ENCODE measurements around the gene CERK. TPM values are rescaled to one million over a fixed set of nuclear protein-coding genes. Genes with fewer than 3 reads are reported as not detected.

Gene CERK
- polyA plus RNA-seq, 3 donors from 2014 or later: 31.1 to 59.4 (median 38.9) TPM

- Mint-ChIP-seq H3K27me3 (ENCODE audit: low read depth in 3 of 3) (peaks cover 0 to 2% (median 0%) of the 10 kb centered on the region in 3 donors), H3K36me3 (peaks cover 0 to 8% (median 4%) of the 10 kb centered on the region in 3 donors), H3K9me3 (no peaks in the 10 kb centered on the region), H3K4me1 (no peaks in the 10 kb centered on the region), H3K27ac (no peak overlapping the region), H3K4me3 (no peak overlapping the region)
- DNase-seq: no peak
Observed at GRCh38 chr22:46668116-46668515, 69.9 kb downstream of the CERK start.

GRCh38 chr22:46667245-46667623 is 70.8 kb downstream of the CERK start:
- no peak overlapping the region for H3K27ac Mint-ChIP-seq
- H3K4me1 Mint-ChIP-seq: no peaks in the 10 kb centered on the region
- no peak overlapping the region for H3K4me3 Mint-ChIP-seq
- H3K36me3 Mint-ChIP-seq: peaks cover 0 to 8% (median 4%) of the 10 kb centered on the region in 3 donors
- no peaks in the 10 kb centered on the region for H3K9me3 Mint-ChIP-seq
- peaks cover 0 to 2% (median 0%) of the 10 kb centered on the region in 3 donors for H3K27me3 Mint-ChIP-seq (ENCODE audit: low read depth in 3 of 3)
- DNase-seq: no peak

DNA sequence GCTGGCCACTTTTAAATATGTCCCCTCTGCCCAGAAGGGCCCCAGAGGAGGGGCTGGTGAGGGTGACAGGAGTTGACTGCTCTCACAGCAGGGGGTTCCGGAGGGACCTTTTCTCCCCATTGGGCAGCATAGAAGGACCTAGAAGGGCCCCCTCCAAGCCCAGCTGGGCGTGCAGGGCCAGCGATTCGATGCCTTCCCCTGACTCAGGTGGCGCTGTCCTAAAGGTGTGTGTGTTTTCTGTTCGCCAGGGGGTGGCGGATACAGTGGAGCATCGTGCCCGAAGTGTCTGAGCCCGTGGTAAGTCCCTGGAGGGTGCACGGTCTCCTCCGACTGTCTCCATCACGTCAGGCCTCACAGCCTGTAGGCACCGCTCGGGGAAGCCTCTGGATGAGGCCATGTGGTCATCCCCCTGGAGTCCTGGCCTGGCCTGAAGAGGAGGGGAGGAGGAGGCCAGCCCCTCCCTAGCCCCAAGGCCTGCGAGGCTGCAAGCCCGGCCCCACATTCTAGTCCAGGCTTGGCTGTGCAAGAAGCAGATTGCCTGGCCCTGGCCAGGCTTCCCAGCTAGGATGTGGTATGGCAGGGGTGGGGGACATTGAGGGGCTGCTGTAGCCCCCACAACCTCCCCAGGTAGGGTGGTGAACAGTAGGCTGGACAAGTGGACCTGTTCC is 71.3 kb downstream of the CERK start:
- H3K4me3 Mint-ChIP-seq: no peak overlapping the region

GRCh38 chr22:46665751-46666280 is 72.2 kb downstream of the CERK start:
- peaks cover 0 to 11% (median 7%) of the 10 kb centered on the region in 3 donors for H3K36me3 Mint-ChIP-seq
- no peaks in the 10 kb centered on the region for H3K9me3 Mint-ChIP-seq
- DNase-seq: no peak
- no peak overlapping the region for H3K4me3 Mint-ChIP-seq
- H3K4me1 Mint-ChIP-seq: peaks cover 0 to 4% of the 10 kb centered on the region in 2 donors
- H3K27ac Mint-ChIP-seq: no peak overlapping the region
- H3K27me3 Mint-ChIP-seq (ENCODE audit: low read depth in 3 of 3): peaks cover 0 to 2% (median 0%) of the 10 kb centered on the region in 3 donors

More for the DNA sequence above, 71.3 kb downstream of the CERK start:
- no peaks in the 10 kb centered on the region for H3K9me3 Mint-ChIP-seq
- peaks cover 0 to 8% (median 4%) of the 10 kb centered on the region in 3 donors for H3K36me3 Mint-ChIP-seq
- H3K27ac Mint-ChIP-seq: no peak overlapping the region
- H3K4me1 Mint-ChIP-seq: no peaks in the 10 kb centered on the region
- H3K27me3 Mint-ChIP-seq (ENCODE audit: low read depth in 3 of 3): peaks cover 0 to 2% (median 0%) of the 10 kb centered on the region in 3 donors
- DNase-seq: no peak

- Mint-ChIP-seq H3K36me3 (peaks cover 0 to 12% (median 8%) of the 10 kb centered on the region in 3 donors), H3K4me3 (no peak overlapping the region), H3K4me1 (peaks cover under 1 to 10% of the 10 kb centered on the region in 2 donors), H3K9me3 (no peaks in the 10 kb centered on the region), H3K27ac (no peak overlapping the region), H3K27me3 (ENCODE audit: low read depth in 3 of 3) (peaks cover 0 to 2% (median 0%) of the 10 kb centered on the region in 3 donors)
- DNase-seq: no peak
Observed at GRCh38 chr22:46665151-46665695, 72.8 kb downstream of the CERK start.

DNA sequence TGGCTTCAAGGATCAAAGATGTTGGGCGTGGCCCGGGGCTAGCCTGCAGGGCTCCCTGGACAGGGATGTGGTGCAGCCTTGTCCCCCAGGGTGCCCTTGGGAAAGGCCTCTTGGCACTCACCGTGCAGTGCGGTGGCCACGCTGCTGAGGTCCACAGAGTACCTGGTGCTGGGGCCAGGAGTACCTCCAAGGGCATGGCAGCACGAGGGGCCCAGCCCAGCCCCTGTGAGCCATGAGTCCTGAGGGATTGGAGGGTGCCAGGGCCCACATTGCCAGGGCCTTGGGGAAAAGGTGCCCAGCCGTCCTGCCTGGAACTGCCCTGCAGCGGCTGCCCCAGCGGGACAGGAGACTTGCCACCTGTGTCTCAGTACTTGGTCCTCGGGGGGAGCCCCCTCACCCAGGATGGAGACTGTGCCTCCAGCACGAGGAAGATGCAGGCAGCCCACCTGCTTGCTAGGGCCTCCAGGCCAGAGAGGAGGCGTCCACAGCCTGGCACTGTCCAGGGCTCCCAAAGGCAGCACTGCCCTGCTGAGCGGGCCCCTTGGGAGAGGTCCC is 73.7 kb downstream of the CERK start:
- peaks cover 0 to 2% (median 0%) of the 10 kb centered on the region in 3 donors for H3K27me3 Mint-ChIP-seq (ENCODE audit: low read depth in 3 of 3)
- H3K4me1 Mint-ChIP-seq: peaks cover 5 to 13% of the 10 kb centered on the region in 2 donors
- H3K4me3 Mint-ChIP-seq: no peak overlapping the region
- peaks cover 0 to 12% (median 8%) of the 10 kb centered on the region in 3 donors for H3K36me3 Mint-ChIP-seq
- no peak for DNase-seq
- H3K9me3 Mint-ChIP-seq: no peaks in the 10 kb centered on the region
- H3K27ac Mint-ChIP-seq: no peak overlapping the region

- Mint-ChIP-seq H3K9me3 (no peaks in the 10 kb centered on the region), H3K36me3 (peaks cover 0 to 8% (median 4%) of the 10 kb centered on the region in 3 donors), H3K4me3 (no peak overlapping the region), H3K4me1 (peaks cover 5 to 13% of the 10 kb centered on the region in 2 donors), H3K27me3 (ENCODE audit: low read depth in 3 of 3) (peaks cover 0 to 2% (median 0%) of the 10 kb centered on the region in 3 donors), H3K27ac (no peak overlapping the region)
- DNase-seq: no peak
Observed at GRCh38 chr22:46663436-46664100, 74.5 kb downstream of the CERK start.

DNA sequence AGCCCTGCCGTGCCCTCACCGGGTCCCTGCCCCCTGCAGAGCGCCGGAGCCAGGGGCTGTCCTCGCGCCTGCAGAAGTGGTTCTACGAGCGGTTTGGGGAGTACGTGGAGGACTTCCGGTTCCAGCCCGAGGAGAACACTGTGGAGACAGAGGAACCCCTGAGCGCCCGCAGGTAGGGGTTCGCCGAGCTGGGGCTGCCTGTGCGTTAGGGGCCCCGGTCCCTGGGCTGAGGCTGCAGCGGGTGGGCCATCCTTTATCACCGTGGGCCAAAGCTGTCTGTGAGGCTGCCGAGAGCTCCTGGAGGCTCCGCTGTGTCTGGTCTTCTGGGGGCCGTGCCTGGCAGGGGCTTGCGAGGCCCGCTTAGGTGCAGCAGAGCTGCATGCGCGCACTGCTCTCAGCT is 75.1 kb downstream of the CERK start:
- DNase-seq: no peak
- no peak overlapping the region for H3K27ac Mint-ChIP-seq

DNA sequence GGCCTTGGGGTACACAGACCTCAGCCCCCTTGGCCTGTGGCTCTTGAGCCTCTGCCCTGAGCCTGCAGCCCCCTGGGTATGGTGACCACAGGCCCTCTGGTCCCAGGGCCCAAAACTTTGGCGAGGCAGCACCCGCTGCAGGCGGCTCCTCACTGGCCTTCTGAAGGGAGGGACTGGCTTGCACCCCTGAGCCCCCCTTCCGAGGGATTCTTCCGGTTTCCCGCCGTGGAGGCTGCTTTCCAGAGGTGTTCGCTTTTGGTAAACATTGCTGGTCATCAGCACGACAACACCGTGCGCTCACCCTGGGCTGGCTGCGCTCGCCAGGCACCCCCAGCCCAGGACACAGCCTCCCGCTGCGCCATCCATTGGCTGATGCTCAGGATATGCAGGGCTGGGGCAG is 75.8 kb downstream of the CERK start:
- no peak overlapping the region for H3K27ac Mint-ChIP-seq

More for the DNA sequence above, 75.1 kb downstream of the CERK start:
- Mint-ChIP-seq H3K9me3 (no peaks in the 10 kb centered on the region), H3K27me3 (ENCODE audit: low read depth in 3 of 3) (peaks cover 0 to 2% (median 0%) of the 10 kb centered on the region in 3 donors), H3K4me1 (peaks cover 5 to 13% of the 10 kb centered on the region in 2 donors), H3K4me3 (no peak overlapping the region), H3K36me3 (peaks cover 0 to 8% (median 4%) of the 10 kb centered on the region in 3 donors)

GRCh38 chr22:46661221-46661851 is 76.7 kb downstream of the CERK start:
- Mint-ChIP-seq H3K27ac (peak overlapping the region in 2 of 6 donors; percentile 51 to 68), H3K4me1 (peaks cover 5 to 13% of the 10 kb centered on the region in 2 donors), H3K36me3 (peaks cover 0 to 8% (median 4%) of the 10 kb centered on the region in 3 donors), H3K27me3 (ENCODE audit: low read depth in 3 of 3) (peaks cover 0 to 2% (median 0%) of the 10 kb centered on the region in 3 donors), H3K4me3 (no peak overlapping the region), H3K9me3 (no peaks in the 10 kb centered on the region)
- no peak for DNase-seq

More for the DNA sequence above, 75.8 kb downstream of the CERK start:
- peaks cover 0 to 2% (median 0%) of the 10 kb centered on the region in 3 donors for H3K27me3 Mint-ChIP-seq (ENCODE audit: low read depth in 3 of 3)
- H3K4me3 Mint-ChIP-seq: no peak overlapping the region
- DNase-seq: no peak
- no peaks in the 10 kb centered on the region for H3K9me3 Mint-ChIP-seq
- peaks cover 5 to 13% of the 10 kb centered on the region in 2 donors for H3K4me1 Mint-ChIP-seq
- peaks cover 0 to 8% (median 4%) of the 10 kb centered on the region in 3 donors for H3K36me3 Mint-ChIP-seq

DNA sequence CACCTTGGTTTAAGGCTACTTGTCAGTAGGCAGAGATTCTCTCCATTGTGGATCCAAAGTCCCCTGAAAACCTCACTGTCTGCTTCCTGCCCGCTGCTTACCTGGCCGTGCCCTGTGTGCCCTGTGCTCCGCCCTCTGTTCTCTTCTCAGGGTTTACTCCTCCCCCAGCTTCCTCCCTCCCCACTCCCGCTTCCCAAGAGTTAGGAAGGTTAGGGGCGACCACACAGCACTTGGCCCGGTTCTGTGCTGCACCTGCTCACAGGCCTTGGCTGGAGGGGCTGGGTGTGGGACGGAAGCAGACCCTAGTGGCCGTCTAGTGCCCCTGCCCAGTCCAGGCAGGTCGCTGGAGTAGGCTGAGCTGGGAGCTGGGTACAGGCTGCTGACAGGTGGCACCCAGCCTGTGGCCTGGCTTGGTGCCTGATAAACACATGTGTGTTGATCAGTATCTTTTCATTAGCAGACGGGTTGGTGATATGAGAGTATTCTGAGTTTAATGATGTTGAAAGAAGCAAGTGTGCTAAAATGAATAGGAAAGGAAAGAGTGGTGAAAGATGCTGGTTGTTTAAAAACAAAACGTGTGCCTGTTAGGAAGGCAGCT is 77.3 kb downstream of the CERK start:
- H3K4me3 Mint-ChIP-seq: no peak overlapping the region
- H3K27me3 Mint-ChIP-seq (ENCODE audit: low read depth in 3 of 3): peaks cover 0 to 2% (median 0%) of the 10 kb centered on the region in 3 donors
- H3K27ac Mint-ChIP-seq: peak overlapping the region in 5 of 6 donors; percentile 44 to 68 (median 56)
- peaks cover 0 to 4% (median 4%) of the 10 kb centered on the region in 3 donors for H3K36me3 Mint-ChIP-seq
- H3K9me3 Mint-ChIP-seq: no peaks in the 10 kb centered on the region
- H3K4me1 Mint-ChIP-seq: peaks cover 5 to 13% of the 10 kb centered on the region in 2 donors
- no peak for DNase-seq

- peak overlapping the region in 1 of 6 donors; percentile 6 for H3K27ac Mint-ChIP-seq
- no peak overlapping the region for H3K4me3 Mint-ChIP-seq
- peaks cover 6 to 15% of the 10 kb centered on the region in 2 donors for H3K4me1 Mint-ChIP-seq
- no peaks in the 10 kb centered on the region for H3K9me3 Mint-ChIP-seq
- H3K36me3 Mint-ChIP-seq: peaks cover 0 to 4% (median 4%) of the 10 kb centered on the region in 3 donors
- no peak for DNase-seq
- H3K27me3 Mint-ChIP-seq (ENCODE audit: low read depth in 3 of 3): peaks cover 0 to 2% (median 0%) of the 10 kb centered on the region in 3 donors
Observed at GRCh38 chr22:46659791-46660186, 78.3 kb downstream of the CERK start.
